Measurements from ENCODE around the gene PRPH2.

DNA sequence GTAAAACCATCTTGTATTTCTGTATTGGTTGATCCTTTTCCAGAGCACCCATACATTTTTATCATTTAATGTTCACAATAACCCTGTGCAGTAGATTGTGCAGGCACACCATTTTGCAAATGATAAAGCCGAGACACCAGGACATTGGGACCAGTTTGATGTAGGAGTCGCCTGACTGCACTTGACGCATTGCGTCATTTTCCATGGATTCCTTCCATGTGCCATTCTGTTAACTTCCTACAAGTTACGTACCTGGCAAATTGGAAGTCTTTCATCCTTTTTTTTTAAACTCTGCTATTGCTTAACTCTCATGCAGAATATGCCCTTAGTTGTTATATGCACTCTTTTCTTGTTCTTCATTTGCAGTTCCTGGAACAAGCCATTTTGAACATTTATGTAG lies 43.0 kb downstream of the PRPH2 start:
- TF ChIP-seq, protein P1, sequence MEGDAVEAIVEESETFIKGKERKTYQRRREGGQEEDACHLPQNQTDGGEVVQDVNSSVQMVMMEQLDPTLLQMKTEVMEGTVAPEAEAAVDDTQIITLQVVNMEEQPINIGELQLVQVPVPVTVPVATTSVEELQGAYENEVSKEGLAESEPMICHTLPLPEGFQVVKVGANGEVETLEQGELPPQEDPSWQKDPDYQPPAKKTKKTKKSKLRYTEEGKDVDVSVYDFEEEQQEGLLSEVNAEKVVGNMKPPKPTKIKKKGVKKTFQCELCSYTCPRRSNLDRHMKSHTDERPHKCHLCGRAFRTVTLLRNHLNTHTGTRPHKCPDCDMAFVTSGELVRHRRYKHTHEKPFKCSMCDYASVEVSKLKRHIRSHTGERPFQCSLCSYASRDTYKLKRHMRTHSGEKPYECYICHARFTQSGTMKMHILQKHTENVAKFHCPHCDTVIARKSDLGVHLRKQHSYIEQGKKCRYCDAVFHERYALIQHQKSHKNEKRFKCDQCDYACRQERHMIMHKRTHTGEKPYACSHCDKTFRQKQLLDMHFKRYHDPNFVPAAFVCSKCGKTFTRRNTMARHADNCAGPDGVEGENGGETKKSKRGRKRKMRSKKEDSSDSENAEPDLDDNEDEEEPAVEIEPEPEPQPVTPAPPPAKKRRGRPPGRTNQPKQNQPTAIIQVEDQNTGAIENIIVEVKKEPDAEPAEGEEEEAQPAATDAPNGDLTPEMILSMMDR (IDR thresholded peaks at IDR 0.05), result no peak
- TF ChIP-seq POLR2A (IDR thresholded peaks at IDR 0.05), result no peak

Measured in lower leg skin (tissue), 3 donors.